Hematopoietic multipotent progenitor cell treated with erythropoietin and hydrocortisone succinate and interleukin-3 and kit ligand, for 8 days (in vitro differentiated cells): ENCODE measurements around the gene STK38.
"Not testable (repeated sequence)": the region's sequence is repeated elsewhere in the genome, so short reads cannot be mapped to it uniquely, and the experiment has no call there.

Source experiments
- DNase-seq: peaks from one replicate; pipeline ENCODE4 v3.0.0-alpha.2; 2015

Gene STK38

DNA sequence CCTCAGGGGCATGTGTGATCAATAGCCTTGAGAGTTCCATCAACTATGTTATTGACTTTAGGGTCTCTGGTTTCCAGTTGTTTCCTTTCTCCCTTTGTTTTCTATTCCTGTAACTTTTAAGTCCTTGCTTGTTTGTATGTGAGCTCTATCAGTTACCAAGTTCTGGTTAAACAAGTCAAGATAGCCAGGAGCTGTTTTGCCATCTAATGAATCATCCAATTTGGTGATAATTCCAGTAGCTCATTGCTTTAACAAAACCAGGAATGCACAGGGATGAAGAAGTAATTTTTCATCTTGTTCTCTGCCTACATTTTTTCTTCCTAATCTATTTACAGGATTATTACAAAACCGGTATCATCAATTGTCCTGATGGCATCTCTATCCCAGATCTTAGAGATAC, 68.0 kb downstream of the STK38 start:
- DNase-seq: no peak

DNA sequence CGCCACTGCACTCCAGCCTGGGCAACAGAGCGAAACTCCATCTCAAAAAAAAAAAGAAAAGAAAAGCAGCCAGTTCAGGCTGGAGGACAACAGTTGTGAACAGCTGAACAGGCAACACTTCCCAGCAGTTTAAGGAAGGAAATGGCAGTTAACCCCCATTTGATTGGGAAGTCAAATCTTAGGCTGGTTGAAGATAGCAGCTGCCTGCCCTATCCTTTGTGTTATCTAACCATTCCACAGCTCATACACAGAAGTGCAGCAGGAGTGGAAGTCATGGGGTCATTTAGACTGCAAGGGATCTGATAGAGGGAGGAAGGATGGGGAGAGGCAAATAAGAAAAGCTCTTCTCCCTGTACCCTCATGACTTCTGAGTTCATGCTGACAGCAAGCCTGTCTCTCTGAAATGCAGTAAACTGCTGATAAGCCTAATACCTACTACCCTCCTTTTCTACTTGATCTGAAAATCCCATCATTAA, 69.2 kb downstream of the STK38 start:
- peak; percentile 86 for DNase-seq

DNA sequence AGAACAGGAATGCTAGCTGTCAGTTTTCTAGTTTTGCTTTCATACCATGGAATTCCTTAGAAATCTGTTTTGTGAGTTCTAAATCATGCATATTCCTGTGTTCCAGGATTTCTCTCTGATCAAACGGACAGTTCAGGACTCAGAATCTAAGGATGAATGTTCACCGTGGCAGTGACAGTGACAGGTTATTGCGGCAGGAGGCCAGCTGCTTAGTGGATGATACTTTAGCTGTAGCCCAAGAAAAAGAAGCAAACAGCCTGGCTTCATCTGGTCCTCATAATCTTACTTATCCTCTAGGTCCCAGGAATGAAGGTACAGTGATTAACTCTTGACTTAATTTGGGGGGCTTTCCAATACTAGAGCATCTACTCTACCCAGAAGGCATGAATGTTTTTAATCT, 77.3 kb downstream of the STK38 start:
- DNase-seq: no peak

DNA sequence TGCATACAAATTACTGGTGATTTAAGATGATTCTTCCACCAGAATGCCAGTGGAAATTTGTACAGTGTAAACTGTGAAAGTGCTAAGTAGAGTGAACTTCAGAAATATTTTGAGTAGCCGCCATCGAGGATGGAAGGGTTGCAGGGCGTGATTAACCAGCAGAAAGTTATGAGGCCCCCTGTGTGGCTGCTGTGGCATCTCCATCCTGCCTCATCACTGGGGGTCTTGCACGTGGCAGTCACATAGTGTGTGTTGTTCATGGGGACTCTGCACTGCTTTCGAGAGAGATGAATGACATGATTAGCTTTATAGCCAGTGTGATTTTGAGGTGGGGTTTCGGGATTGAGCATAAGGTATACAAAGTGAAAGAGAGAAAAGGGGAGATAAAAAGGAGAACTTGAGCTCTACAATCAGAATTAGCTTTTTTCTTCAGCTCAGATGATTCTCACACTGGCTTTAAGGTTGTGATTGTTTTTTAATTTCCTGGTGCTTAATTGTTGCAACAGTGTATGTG, 78.1 kb downstream of the STK38 start:
- no peak for DNase-seq

DNA sequence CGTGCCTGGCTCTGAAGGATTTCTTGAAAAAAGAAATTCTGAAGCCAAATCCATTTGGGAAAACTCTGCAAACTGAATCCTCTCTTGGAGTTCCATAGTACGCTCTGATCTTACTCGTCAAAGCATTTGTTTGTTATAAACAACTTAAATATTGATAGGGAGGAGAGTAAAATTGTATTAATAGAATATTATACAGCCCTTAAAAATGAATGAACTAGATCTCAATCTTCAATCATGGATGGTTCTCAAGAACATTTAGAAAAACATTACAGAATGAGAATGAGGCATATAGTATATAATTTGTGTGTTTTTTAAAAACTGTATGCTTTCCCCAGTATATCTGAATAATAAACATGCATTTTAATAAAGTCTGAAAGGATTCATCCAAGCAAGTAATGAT, 79.7 kb downstream of the STK38 start:
- DNase-seq: no peak

DNA sequence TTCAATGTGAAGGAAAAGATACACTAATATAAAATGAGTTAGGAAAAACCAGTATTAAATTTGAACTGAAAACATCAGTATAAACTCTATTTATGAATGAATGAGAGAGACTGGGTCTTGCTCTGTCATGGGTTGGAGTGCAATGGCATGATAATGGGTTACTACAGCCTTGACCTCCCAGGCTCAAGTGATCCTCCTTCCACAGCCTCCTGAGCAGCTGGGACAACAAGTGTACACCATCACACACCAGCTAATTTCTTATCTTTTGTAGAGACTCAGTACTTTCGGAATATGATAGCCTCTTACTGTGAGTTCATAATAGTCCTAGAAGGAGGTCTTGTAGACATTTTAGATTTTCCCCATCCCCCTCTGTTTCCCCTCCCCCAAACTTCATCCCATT, 83.0 kb downstream of the STK38 start:
- no peak for DNase-seq

DNA sequence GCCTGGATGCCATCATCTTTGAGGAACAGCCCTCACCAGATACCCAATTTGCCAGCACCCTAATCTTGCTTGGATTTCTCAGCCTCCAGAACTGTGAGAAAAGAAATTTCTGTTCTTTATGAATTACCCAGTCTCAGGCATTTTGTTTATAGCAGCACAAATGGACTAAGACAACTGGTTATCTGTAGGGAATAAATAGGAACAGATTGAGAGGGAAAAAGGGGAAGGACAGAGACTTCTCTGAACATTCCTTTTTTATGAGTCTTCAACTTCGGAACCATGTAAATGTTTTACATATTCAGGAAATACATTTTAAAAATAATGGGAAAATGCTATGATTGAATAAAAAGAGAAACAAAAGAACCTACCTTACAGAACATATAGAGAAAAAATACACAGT, 83.6 kb downstream of the STK38 start:
- DNase-seq: no peak

DNA sequence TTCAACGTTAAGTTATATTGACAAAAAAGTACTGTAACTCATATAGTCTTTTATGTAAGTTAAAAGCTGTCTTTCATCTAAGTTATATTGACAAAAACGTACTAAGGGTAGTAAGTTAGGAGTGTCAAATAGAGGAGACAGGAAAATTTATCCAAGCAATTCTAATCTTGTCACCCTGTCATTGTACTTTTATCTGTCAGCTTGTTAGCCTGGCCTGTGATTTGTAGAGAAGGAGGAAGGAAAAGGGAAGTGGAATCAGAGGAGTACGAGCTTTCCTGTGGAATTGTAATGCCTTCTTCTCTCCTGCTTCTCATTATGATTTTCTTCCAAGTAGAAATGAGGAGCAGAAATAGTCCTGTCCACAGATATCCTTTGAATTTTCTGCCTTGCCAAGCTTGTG, 85.6 kb downstream of the STK38 start:
- DNase-seq: no peak

DNA sequence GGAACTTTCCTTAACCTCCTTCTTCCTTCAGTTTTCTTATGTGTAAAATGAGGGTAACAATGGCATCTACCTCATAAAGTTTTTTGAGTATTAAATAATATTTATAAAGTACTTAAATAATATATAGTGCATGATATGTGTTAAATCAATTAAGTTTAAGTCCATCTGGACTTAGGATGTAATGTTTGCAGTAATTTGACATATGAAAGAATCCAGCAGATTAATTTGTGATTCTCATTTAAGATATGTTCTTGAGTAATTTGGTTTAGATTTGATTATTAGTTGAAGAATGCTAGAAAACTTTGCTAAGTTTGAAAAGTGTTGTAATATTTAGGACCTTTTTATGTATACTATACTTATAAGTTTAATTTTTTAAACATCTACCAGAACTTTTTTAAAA, 86.4 kb downstream of the STK38 start:
- no peak for DNase-seq

DNA sequence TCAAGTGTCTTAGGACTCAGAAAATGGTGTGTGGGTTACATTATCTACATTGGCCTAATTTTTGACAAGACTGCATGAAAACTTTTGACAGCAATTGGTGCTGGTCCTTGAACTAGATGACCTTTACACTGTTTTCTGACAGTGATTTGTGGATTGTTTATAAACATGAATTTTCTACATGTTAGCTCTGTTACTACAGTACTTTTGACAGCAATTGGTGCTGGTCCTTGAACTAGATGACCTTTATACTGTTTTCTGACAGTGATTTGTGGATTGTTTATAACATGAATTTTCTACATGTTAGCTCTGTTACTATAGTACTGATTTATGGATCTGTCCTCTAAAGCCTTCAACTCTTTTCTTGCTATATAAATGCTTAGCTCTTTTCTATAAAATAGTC, 87.8 kb downstream of the STK38 start:
- DNase-seq: no peak

DNA sequence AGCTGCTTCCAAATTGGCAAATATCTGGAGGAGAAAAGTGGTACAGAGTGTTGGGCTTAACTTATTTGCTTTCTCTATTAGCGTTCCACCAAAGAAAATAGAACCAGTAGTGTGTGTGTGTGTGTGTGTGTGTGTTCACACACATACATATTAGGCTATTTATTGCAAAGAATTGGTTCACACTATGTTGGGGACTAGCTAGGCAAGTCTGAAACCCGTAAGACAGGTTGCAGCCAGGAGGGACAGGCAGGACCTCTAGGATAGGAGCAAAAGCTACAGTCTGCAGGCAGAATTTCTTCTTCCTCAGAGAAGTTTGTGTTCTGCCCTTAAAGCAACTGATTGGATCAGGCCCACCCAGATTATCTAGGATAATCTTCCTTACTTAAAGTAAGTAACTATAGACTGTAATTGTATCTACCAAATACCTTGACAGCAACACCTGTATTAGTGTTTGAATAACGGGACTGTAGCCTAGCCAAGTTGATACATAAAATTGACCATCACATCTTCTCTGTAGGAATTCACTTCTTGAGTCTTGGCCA, 91.7 kb downstream of the STK38 start:
- no peak for DNase-seq

DNA sequence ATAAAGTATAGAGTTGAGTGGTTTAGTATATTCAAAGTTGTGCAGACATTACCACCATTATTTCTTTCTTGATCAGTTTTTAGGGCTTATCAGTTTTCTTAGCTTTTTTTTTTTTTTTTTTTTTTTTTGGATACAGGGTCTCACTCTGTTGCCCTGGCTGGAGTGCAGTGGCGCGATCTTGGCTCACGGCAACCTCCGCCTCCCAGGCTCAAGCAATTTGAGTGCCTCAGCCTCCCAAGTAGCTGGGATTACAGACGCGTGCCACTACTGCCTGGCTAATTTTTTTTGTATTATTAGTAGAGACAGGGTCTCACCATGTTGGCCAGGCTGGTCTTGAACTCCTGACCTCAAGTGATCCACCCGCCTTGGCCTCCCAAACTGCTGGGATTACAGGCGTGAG, 94.4 kb downstream of the STK38 start:
- not testable (repeated sequence) for DNase-seq

DNA sequence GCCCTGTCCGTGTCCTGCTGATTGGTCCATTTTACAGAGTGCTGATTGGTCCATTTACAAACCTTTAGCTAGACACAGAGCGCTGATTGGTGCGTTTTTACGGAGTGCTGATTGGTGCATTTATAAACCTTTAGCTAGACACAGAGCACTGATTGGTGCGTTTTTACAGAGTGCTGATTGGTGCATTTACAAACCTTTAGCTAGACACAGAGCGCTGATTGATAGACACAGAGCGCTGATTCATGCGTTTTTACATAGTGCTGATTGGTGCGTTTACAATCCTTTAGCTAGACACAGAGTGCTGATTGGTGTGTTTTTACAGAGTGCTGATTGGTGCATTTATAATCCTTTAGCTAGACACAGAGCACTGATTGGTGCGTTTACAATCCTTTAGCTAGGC, 98.1 kb downstream of the STK38 start:
- not testable (repeated sequence) for DNase-seq

DNA sequence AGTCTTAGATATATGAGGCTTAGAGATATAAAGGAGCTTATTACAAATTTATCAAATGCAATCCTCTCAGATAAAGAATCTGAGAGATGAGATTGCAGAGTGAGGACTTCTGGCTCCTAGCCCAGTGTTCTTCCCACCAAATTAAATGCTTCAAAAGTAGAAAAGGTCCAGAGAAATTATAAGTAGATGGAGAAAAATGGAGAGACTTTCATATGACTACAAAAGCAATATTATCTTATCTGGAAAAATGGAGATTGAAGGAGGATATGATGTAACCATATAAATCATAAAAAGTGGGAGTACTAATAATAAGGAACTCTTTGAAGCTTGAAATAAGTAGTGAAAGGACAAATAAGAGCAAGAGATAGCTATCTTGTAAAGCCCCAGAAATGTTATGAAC, 101.7 kb downstream of the STK38 start:
- no peak for DNase-seq

DNA sequence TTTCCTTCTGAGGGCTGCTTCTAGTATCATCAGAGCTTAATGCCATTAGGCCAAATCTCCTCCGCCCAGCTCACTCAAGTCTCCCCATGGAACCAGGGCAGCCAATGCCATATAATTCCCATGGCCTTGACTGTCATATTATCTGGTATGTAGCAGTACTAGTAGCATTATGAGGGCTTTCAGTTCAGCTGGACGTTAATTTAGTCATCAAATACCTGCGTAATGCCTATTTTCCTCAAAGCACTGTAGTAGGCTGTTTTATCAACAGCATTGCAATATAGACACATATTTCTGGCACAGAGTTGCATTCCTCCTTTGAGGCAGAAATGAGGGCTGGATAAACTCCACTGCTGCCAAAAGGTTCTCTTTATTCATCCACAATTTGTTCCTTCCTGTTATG, 102.8 kb downstream of the STK38 start:
- DNase-seq: no peak
